Measurements from ENCODE around the gene HEBP1. TPM values are rescaled to one million over a fixed set of nuclear protein-coding genes. Genes with fewer than 3 reads are reported as not detected.

The HEBP1 gene
- total RNA-seq, 2 experiments from 2014 or later, result 11.9 to 12.5 TPM

GRCh38 chr12:12954878-12955625 lies 45.0 kb downstream of the HEBP1 start:
- H3K9me3 ChIP-seq (ENCODE audit: control insufficient read depth in 1 of 2, insufficient read depth in 1 of 2, low read length in 2 of 2), result no peaks in the 10 kb centered on the region
- Mint-ChIP-seq H3K9me3 (no peaks in the 10 kb centered on the region), H3K27me3 (peaks cover 2% of the 10 kb centered on the region), H3K36me3 (ENCODE audit: low read depth) (no peaks in the 10 kb centered on the region), H3K4me1 (ENCODE audit: low read depth) (no peaks in the 10 kb centered on the region), H3K27ac (no peak overlapping the region), H3K4me3 (no peak overlapping the region)
- DNase-seq (no peak), ATAC-seq (ENCODE audit: poor library complexity) (no peak)
- no peak for TF ChIP-seq CTCF (IDR thresholded peaks at IDR 0.05)
- H3K4me1 ChIP-seq (ENCODE audit: insufficient read depth, low read length), result no peaks in the 10 kb centered on the region
- no peak overlapping the region for H3K27ac ChIP-seq (ENCODE audit: low read depth in 1 of 2, low read length in 2 of 2)
- H3K4me3 ChIP-seq (ENCODE audit: low read length), result no peak overlapping the region
- POLR2A ChIA-PET, result no interaction called here
- CTCF ChIA-PET, result no interaction called here
- no peaks in the 10 kb centered on the region for H3K27me3 ChIP-seq (ENCODE audit: control insufficient read depth in 1 of 2, insufficient read depth in 2 of 2, low read length in 2 of 2)
- intact Hi-C loops (cut with DNase I, micrococcal nuclease), result no loop called here
- no peaks in the 10 kb centered on the region for H3K36me3 ChIP-seq (ENCODE audit: insufficient read depth, low read length)

DNA sequence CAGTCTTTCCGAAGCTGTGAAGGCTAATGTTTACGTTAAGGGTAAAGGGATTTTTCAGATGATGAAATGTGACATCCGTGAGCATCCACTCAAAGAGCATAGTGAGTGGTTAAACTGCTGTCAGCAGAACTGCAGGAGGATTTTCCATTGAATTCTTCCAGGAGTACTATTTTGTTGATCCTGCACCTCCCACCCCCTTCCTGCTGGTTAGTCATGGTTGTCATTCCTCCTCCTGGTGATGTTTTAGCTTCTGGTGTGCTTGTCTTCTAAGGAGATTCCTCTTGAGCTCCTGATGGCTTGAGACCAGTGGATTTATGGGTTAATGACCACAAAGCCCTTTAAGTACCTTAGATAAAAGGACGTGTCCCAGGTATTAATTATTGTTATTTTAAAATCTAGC lies 45.7 kb downstream of the HEBP1 start:
- Mint-ChIP-seq H3K9me3 (no peaks in the 10 kb centered on the region), H3K27me3 (peaks cover 9% of the 10 kb centered on the region), H3K4me1 (ENCODE audit: low read depth) (no peaks in the 10 kb centered on the region), H3K27ac (no peak overlapping the region), H3K36me3 (ENCODE audit: low read depth) (no peaks in the 10 kb centered on the region), H3K4me3 (no peak overlapping the region)
- Histone ChIP-seq H3K27ac (ENCODE audit: low read depth in 1 of 2, low read length in 2 of 2) (no peak overlapping the region), H3K4me1 (ENCODE audit: insufficient read depth, low read length) (no peaks in the 10 kb centered on the region), H3K36me3 (ENCODE audit: insufficient read depth, low read length) (no peaks in the 10 kb centered on the region), H3K27me3 (ENCODE audit: control insufficient read depth in 1 of 2, insufficient read depth in 2 of 2, low read length in 2 of 2) (no peaks in the 10 kb centered on the region), H3K9me3 (ENCODE audit: control insufficient read depth in 1 of 2, insufficient read depth in 1 of 2, low read length in 2 of 2) (no peaks in the 10 kb centered on the region), H3K4me3 (ENCODE audit: low read length) (no peak overlapping the region)
- DNase-seq, result no peak
- no peak for TF ChIP-seq CTCF (IDR thresholded peaks at IDR 0.05)
- CTCF ChIA-PET, result no interaction called here
- POLR2A ChIA-PET, result no interaction called here
- intact Hi-C loops (cut with DNase I, micrococcal nuclease), result no loop called here
- no peak for ATAC-seq (ENCODE audit: poor library complexity)

DNA sequence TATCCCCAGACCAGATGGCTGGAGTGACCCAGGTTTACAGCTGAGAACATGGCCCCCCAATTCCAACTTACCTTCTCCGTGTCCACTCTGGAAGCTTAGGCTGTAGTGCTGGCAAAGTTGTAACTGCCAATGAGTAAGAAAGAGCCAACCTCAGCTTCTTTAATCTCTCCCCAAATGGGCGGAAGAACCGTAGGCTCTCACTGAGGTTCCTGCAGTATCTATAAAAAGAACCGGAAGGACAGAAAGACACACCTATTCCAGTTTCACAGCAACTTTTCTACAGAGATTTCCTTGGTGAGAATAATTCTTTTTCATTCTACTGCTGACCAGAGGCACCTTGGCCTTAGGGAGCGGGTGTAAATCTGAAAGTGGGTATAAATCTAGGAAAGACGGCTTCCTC lies 48.0 kb downstream of the HEBP1 start, which contains the start of gene GPRC5D:
Gene GPRC5D, minus strand, starts transcription at position 135 of the 400 bp plus-strand sequence. CDS start 1,786 bp downstream, outside the sequence.
- H3K9me3 ChIP-seq (ENCODE audit: control insufficient read depth in 1 of 2, insufficient read depth in 1 of 2, low read length in 2 of 2), result no peaks in the 10 kb centered on the region
- no peak within 1 kb of the TSS for H3K4me3 ChIP-seq (ENCODE audit: low read length)
- H3K27ac ChIP-seq (ENCODE audit: low read depth in 1 of 2, low read length in 2 of 2), result no peak within 1 kb of the TSS
- no peaks in the 10 kb centered on the region for H3K27me3 ChIP-seq (ENCODE audit: control insufficient read depth in 1 of 2, insufficient read depth in 2 of 2, low read length in 2 of 2)
- TF ChIP-seq CTCF (IDR thresholded peaks at IDR 0.05), result no peak
- no peak for ATAC-seq (ENCODE audit: poor library complexity)
- Mint-ChIP-seq H3K27me3 (peaks cover 11% of the 10 kb centered on the region), H3K4me1 (ENCODE audit: low read depth) (no peaks in the 10 kb centered on the region), H3K27ac (no peak within 1 kb of the TSS), H3K9me3 (no peaks in the 10 kb centered on the region), H3K4me3 (no peak within 1 kb of the TSS), H3K36me3 (ENCODE audit: low read depth) (no peaks in the 10 kb centered on the region)
- no peaks in the 10 kb centered on the region for H3K36me3 ChIP-seq (ENCODE audit: insufficient read depth, low read length)
- POLR2A ChIA-PET, result no interaction called here
- no peaks in the 10 kb centered on the region for H3K4me1 ChIP-seq (ENCODE audit: insufficient read depth, low read length)
- intact Hi-C loops (cut with DNase I, micrococcal nuclease), result no loop called here
- no peak for DNase-seq
- CTCF ChIA-PET, result no interaction called here

Measured in CD4-positive, alpha-beta T cell (primary cell).